ENCODE measurements around the gene GRID1. TPM values are rescaled to one million over a fixed set of nuclear protein-coding genes. Genes with fewer than 3 reads are reported as not detected.

The GRID1 gene
- total RNA-seq, 3 donors from 2014 or later = 2.3 to 8.5 (median 5.9) TPM

- no peaks in the 10 kb centered on the region for H3K4me1 ChIP-seq
- intact Hi-C loops (cut with DNase I; ENCODE audit: low total_unique reads) = no loop called here
- H3K4me3 ChIP-seq = no peak overlapping the region
- TF ChIP-seq POLR2A (IDR thresholded peaks at IDR 0.05) = no peak
- no peaks in the 10 kb centered on the region for H3K27me3 ChIP-seq
- H3K36me3 ChIP-seq = no peaks in the 10 kb centered on the region
- no peak overlapping the region for H3K27ac ChIP-seq
- DNase-seq (ENCODE audit: low spot score in 2 of 2) = no peak
- peaks cover 10 to 46% of the 10 kb centered on the region in 2 donors for H3K9me3 ChIP-seq
Observed at GRCh38 chr10:86281396-86281795, 85.2 kb downstream of the GRID1 start.

- Histone ChIP-seq H3K9me3 (no peaks in the 10 kb centered on the region), H3K4me1 (no peaks in the 10 kb centered on the region), H3K27me3 (no peaks in the 10 kb centered on the region), H3K36me3 (no peaks in the 10 kb centered on the region), H3K27ac (no peak overlapping the region), H3K4me3 (no peak overlapping the region)
- TF ChIP-seq CTCF (IDR thresholded peaks at IDR 0.05) = no peak
- no peak for TF ChIP-seq POLR2A (IDR thresholded peaks at IDR 0.05)
- no peak for TF ChIP-seq POLR2AphosphoS5 (IDR thresholded peaks at IDR 0.05)
- intact Hi-C loops (cut with DNase I; ENCODE audit: low total_unique reads) = loop anchor here (10.0 kb wide), 1 partner anchor 1575 kb away; no protein-coding TSS in a partner anchor
- no peak for DNase-seq (ENCODE audit: low spot score in 2 of 2)
Observed at GRCh38 chr10:86269332-86269731, 97.3 kb downstream of the GRID1 start.

GRCh38 chr10:86267286-86268195 lies 99.1 kb downstream of the GRID1 start:
- intact Hi-C loops (cut with DNase I; ENCODE audit: low total_unique reads) = loop anchor here (10.0 kb wide), 1 partner anchor 1573 kb away; no protein-coding TSS in a partner anchor
- Histone ChIP-seq H3K27me3 (no peaks in the 10 kb centered on the region), H3K36me3 (no peaks in the 10 kb centered on the region), H3K4me3 (no peak overlapping the region), H3K4me1 (no peaks in the 10 kb centered on the region), H3K9me3 (no peaks in the 10 kb centered on the region), H3K27ac (no peak overlapping the region)
- no peak for DNase-seq (ENCODE audit: low spot score in 2 of 2)
- TF ChIP-seq POLR2AphosphoS5 (IDR thresholded peaks at IDR 0.05) = no peak
- TF ChIP-seq CTCF (IDR thresholded peaks at IDR 0.05) = no peak
- no peak for TF ChIP-seq POLR2A (IDR thresholded peaks at IDR 0.05)

GRCh38 chr10:86266446-86267242 lies 100.0 kb downstream of the GRID1 start:
- DNase-seq (ENCODE audit: low spot score in 2 of 2) = no peak
- Histone ChIP-seq H3K36me3 (no peaks in the 10 kb centered on the region), H3K9me3 (no peaks in the 10 kb centered on the region), H3K27ac (no peak overlapping the region), H3K4me1 (no peaks in the 10 kb centered on the region), H3K27me3 (no peaks in the 10 kb centered on the region), H3K4me3 (no peak overlapping the region)
- intact Hi-C loops (cut with DNase I; ENCODE audit: low total_unique reads) = loop anchor here (10.0 kb wide), 1 partner anchor 1572 kb away; no protein-coding TSS in a partner anchor
- no peak for TF ChIP-seq CTCF (IDR thresholded peaks at IDR 0.05)
- TF ChIP-seq POLR2A (IDR thresholded peaks at IDR 0.05) = no peak
- no peak for TF ChIP-seq POLR2AphosphoS5 (IDR thresholded peaks at IDR 0.05)

- Histone ChIP-seq H3K27ac (no peak overlapping the region), H3K36me3 (no peaks in the 10 kb centered on the region), H3K9me3 (no peaks in the 10 kb centered on the region), H3K27me3 (no peaks in the 10 kb centered on the region), H3K4me3 (no peak overlapping the region), H3K4me1 (no peaks in the 10 kb centered on the region)
- no peak for TF ChIP-seq POLR2AphosphoS5 (IDR thresholded peaks at IDR 0.05)
- TF ChIP-seq CTCF (IDR thresholded peaks at IDR 0.05) = no peak
- TF ChIP-seq POLR2A (IDR thresholded peaks at IDR 0.05) = no peak
- no peak for DNase-seq (ENCODE audit: low spot score in 2 of 2)
- intact Hi-C loops (cut with DNase I; ENCODE audit: low total_unique reads) = loop anchor here (10.0 kb wide), 1 partner anchor 1571 kb away; no protein-coding TSS in a partner anchor
Observed at GRCh38 chr10:86265895-86266259, 100.7 kb downstream of the GRID1 start.

All from breast epithelium (tissue), 4 donors.